ENCODE measurements around the gene OR5B21.

The OR5B21 gene

GRCh38 chr11:58490827-58491226 is 17.1 kb downstream of the OR5B21 start:
- no peak for DNase-seq

DNA sequence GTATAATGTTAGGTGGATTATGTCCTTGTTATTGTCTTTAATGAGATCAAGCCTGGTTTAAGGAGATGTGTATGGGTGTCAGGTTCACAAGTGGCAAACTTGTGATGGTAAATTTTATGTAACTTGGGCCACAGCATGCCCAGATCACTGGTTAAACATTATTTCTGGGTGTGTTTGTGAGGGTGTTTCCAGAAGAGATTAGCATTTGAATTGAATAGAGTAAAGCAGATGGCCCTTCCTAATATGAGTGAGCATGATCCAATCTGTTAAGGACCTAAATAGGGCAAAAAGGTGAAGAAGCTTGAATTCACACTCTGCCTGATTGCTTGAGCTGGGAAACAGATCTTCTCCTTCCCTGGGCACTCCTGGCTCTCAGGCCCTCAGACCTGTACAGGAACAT is 20.7 kb downstream of the OR5B21 start:
- no peak for DNase-seq

DNA sequence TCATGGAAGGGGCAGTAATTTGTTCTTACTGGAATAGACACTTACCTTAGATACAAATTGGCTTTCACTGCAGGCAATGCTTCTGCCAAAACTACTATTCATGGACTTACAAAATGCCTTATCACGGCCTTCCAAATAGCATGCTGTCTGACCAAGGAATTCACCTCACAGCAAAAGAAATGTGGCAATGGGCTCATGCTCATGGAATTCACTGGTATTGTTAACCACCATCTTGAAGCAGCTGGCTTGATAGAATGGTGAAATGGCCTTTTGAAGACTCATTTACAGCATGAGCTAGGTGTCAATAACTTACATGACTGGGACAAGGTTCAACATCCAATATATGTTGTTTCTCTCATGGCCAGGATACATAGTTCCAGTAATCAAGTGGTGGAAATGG is 21.9 kb downstream of the OR5B21 start:
- no peak for DNase-seq

DNA sequence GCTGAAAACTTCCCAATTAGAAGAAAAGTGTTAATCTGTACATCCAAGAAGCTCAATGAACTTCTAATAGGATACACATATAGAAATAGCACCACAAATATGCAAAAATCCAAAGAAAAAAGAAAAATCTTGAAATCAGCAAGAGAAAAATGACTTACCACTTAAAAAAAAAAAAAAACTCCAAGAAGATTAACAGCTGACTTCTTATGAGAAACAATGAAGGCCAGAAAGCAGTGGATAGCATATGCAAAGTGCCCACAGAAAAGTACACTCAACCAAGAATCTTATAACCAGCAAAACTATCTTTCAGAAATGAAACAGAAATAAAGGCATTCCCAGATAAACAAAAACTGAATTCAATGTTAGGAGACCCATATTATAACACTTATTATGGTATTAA is 36.0 kb downstream of the OR5B21 start:
- DNase-seq = no peak

DNA sequence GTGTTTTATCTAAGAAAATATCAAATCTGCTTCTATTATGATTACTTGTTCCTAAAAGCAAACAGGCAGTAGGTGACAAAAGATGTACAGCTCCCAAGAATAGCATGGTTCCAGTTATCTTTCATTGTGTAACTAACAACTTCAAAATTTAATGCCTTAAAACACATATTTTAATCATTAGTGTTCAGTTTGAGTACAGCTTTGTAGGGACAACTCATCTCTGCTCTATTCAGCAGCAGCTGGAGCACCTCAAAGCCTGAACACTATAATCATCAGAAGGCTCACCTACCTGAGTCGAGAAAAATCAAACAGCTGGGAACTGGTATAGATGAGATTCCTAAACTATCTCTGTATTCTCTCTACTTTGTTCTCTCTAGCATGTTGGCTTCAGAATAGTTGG is 41.6 kb downstream of the OR5B21 start:
- DNase-seq = no peak

DNA sequence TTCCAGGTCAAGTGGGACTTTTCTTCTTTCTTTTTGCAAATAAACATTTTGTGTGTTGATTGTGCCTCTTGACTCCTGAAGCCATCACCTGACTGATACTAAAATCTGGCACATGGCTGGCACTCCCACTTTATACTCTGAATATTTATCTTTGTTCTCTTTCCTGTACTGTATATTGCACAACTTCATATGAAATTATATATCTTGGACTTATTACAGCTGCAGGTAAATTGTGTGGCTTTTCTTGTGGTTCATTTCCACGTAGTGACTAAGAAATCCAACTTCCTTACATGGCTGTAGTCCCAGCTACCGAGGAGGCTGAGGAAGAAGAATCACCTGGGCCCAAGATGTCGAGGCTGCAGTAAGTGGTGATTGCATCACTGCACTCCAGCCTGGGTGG is 42.2 kb downstream of the OR5B21 start:
- no peak for DNase-seq

All from 8988T (cell line).